ENCODE measurements around the gene MICAL3. TPM values are rescaled to one million over a fixed set of nuclear protein-coding genes. Genes with fewer than 3 reads are reported as not detected.

MICAL3 gene
- total RNA-seq, 1 experiment from 2014 or later: 23.7 TPM

- ATAC-seq (no peak), DNase-seq (no peak)
- no peak overlapping the region for H3K4me3 ChIP-seq (ENCODE audit: low read length)
- CTCF ChIA-PET: no interaction called here
- no peak for TF ChIP-seq EZH2 (IDR thresholded peaks at IDR 0.05; ENCODE audit: low read length, unreplicated experiment)
- no peak for TF ChIP-seq CTCF (conservative IDR thresholded peaks at IDR 0.05; ENCODE audit: low read depth, low read length)
- TF ChIP-seq EZH2phosphoT487 (IDR thresholded peaks at IDR 0.05; ENCODE audit: borderline replicate concordance, low read length): no peak
- no TSS peak for BruUV-seq (replicated peaks)
- no peaks in the 10 kb centered on the region for H3K79me2 ChIP-seq (ENCODE audit: low read length)
- H3K9me3 ChIP-seq (ENCODE audit: low read length): no peaks in the 10 kb centered on the region
- POLR2A ChIA-PET (ENCODE audit: unreplicated experiment): no interaction called here
- no peaks in the 10 kb centered on the region for H3K4me1 ChIP-seq (ENCODE audit: insufficient read depth, low read length)
- H4K20me1 ChIP-seq (ENCODE audit: low read length): no peaks in the 10 kb centered on the region
- no peak overlapping the region for H3K4me2 ChIP-seq (ENCODE audit: low read length)
- no peaks in the 10 kb centered on the region for H3F3A ChIP-seq (ENCODE audit: low read length, unreplicated experiment)
- intact Hi-C loops (cut with micrococcal nuclease): no loop called here
- H3K9ac ChIP-seq (ENCODE audit: low read length): no peak overlapping the region
- H3K9me2 ChIP-seq (replicated peaks; ENCODE audit: low read length): no peaks in the 10 kb centered on the region
- no peak overlapping the region for H3K27ac ChIP-seq (ENCODE audit: low read length)
- H3K36me3 ChIP-seq (ENCODE audit: low read depth, low read length): no peaks in the 10 kb centered on the region
- no peaks in the 10 kb centered on the region for H3K27me3 ChIP-seq (ENCODE audit: low read length)
- no peak overlapping the region for H2AFZ ChIP-seq (ENCODE audit: low read length)
These were observed 180.2 kb downstream of the MICAL3 start for GRCh38 chr22:17844150-17844549.

GRCh38 chr22:17842386-17842785, 182.0 kb downstream of the MICAL3 start:
- Histone ChIP-seq H3K79me2 (ENCODE audit: low read length) (no peaks in the 10 kb centered on the region), H2AFZ (ENCODE audit: low read length) (no peak overlapping the region), H3F3A (ENCODE audit: low read length, unreplicated experiment) (no peaks in the 10 kb centered on the region), H4K20me1 (ENCODE audit: low read length) (no peaks in the 10 kb centered on the region), H3K4me2 (ENCODE audit: low read length) (no peak overlapping the region), H3K9me2 (replicated peaks; ENCODE audit: low read length) (no peaks in the 10 kb centered on the region), H3K9me3 (ENCODE audit: low read length) (no peaks in the 10 kb centered on the region), H3K9ac (ENCODE audit: low read length) (no peak overlapping the region), H3K27me3 (ENCODE audit: low read length) (no peaks in the 10 kb centered on the region), H3K27ac (ENCODE audit: low read length) (no peak overlapping the region), H3K36me3 (ENCODE audit: low read depth, low read length) (no peaks in the 10 kb centered on the region), H3K4me1 (ENCODE audit: insufficient read depth, low read length) (no peaks in the 10 kb centered on the region), H3K4me3 (ENCODE audit: low read length) (no peak overlapping the region)
- ChIA-PET POLR2A (ENCODE audit: unreplicated experiment) (no interaction called here), CTCF (no interaction called here)
- TF ChIP-seq EZH2phosphoT487 (IDR thresholded peaks at IDR 0.05; ENCODE audit: borderline replicate concordance, low read length): no peak
- no peak for TF ChIP-seq EZH2 (IDR thresholded peaks at IDR 0.05; ENCODE audit: low read length, unreplicated experiment)
- TF ChIP-seq CTCF (conservative IDR thresholded peaks at IDR 0.05; ENCODE audit: low read depth, low read length): no peak
- ATAC-seq (no peak), DNase-seq (no peak)
- intact Hi-C loops (cut with micrococcal nuclease): no loop called here
- no TSS peak for BruUV-seq (replicated peaks)

- Histone ChIP-seq H3K36me3 (ENCODE audit: low read depth, low read length) (no peaks in the 10 kb centered on the region), H3K4me1 (ENCODE audit: insufficient read depth, low read length) (no peaks in the 10 kb centered on the region), H3K27ac (ENCODE audit: low read length) (no peak overlapping the region), H4K20me1 (ENCODE audit: low read length) (no peaks in the 10 kb centered on the region), H3K4me3 (ENCODE audit: low read length) (no peak overlapping the region), H3K79me2 (ENCODE audit: low read length) (no peaks in the 10 kb centered on the region), H2AFZ (ENCODE audit: low read length) (no peak overlapping the region), H3F3A (ENCODE audit: low read length, unreplicated experiment) (no peaks in the 10 kb centered on the region), H3K9me2 (replicated peaks; ENCODE audit: low read length) (no peaks in the 10 kb centered on the region), H3K27me3 (ENCODE audit: low read length) (no peaks in the 10 kb centered on the region), H3K9me3 (ENCODE audit: low read length) (no peaks in the 10 kb centered on the region), H3K9ac (ENCODE audit: low read length) (no peak overlapping the region), H3K4me2 (ENCODE audit: low read length) (no peak overlapping the region)
- intact Hi-C loops (cut with micrococcal nuclease): no loop called here
- ChIA-PET CTCF (no interaction called here), POLR2A (ENCODE audit: unreplicated experiment) (no interaction called here)
- TF ChIP-seq EZH2 (IDR thresholded peaks at IDR 0.05; ENCODE audit: low read length, unreplicated experiment): no peak
- DNase-seq: no peak
- no peak for ATAC-seq
- no TSS peak for BruUV-seq (replicated peaks)
These were observed 182.5 kb downstream of the MICAL3 start for GRCh38 chr22:17841836-17842235.
